Neural progenitor cell (in vitro differentiated cells): Measurements from ENCODE around the gene COL4A2. TPM values are rescaled to one million over a fixed set of nuclear protein-coding genes. Genes with fewer than 3 reads are reported as not detected.

Source experiments
- DNase-seq: peaks from one replicate; pipeline ENCODE4 v3.0.0-alpha.2; 2016; ENCODE audit warnings: low spot score
- H2AFZ ChIP-seq: fragments of 200-600 bp; sonication (generic); replicated peaks from 2 replicates; pipeline ENCODE4 v1.6.1; 2016; ENCODE audit warnings: antibody characterized with exemption
- H3F3A ChIP-seq: fragments of 200-600 bp; sonication (generic); 2 replicates; pipeline ENCODE4 v1.6.1; 2016; ENCODE audit warnings: antibody characterized with exemption, low read depth
- H3K27ac ChIP-seq: fragments of 200-600 bp; sonication (generic); 2 replicates; pipeline ENCODE4 v1.5.1; 2016; ENCODE audit warnings: mild to moderate bottlenecking
- H3K27me3 ChIP-seq: fragments of 200-600 bp; sonication (generic); 2 replicates; pipeline ENCODE4 v1.6.1; 2016; ENCODE audit warnings: mild to moderate bottlenecking, moderate library complexity
- H3K36me3 ChIP-seq: fragments of 200-600 bp; sonication (generic); 2 replicates; pipeline ENCODE4 v1.5.1; 2016
- H3K4me1 ChIP-seq: fragments of 200-600 bp; sonication (generic); 2 replicates; pipeline ENCODE4 v1.6.1; 2016; ENCODE audit warnings: mixed run types
- H3K4me2 ChIP-seq: fragments of 200-600 bp; sonication (generic); 2 replicates; pipeline ENCODE4 v1.6.1; 2016
- H3K4me3 ChIP-seq: fragments of 200-600 bp; sonication (generic); 2 replicates; pipeline ENCODE4 v1.5.1; 2016
- H3K79me2 ChIP-seq: fragments of 200-600 bp; sonication (generic); 2 replicates; pipeline ENCODE4 v1.6.1; 2016; ENCODE audit warnings: low read depth
- H3K9ac ChIP-seq: fragments of 200-600 bp; sonication (generic); 2 replicates; pipeline ENCODE4 v1.6.1; 2016
- H3K9me3 ChIP-seq: fragments of 200-600 bp; sonication (generic); 2 replicates; pipeline ENCODE4 v1.5.1; 2016; ENCODE audit warnings: low read depth
- H4K20me1 ChIP-seq: fragments of 200-600 bp; sonication (generic); 2 replicates; pipeline ENCODE4 v1.6.1; 2016; ENCODE audit warnings: low read depth
- H3K27ac Mint-ChIP-seq: 3 replicates; pipeline ENCODE4 v1.8.0; 2021; ENCODE audit warnings: mixed read lengths
- H3K27me3 Mint-ChIP-seq: 2 replicates; pipeline ENCODE4 v1.8.0; 2022; ENCODE audit warnings: low read depth, mild to moderate bottlenecking, inconsistent platforms, moderate library complexity, mixed read lengths; ENCODE audit not compliant: insufficient read depth
- H3K36me3 Mint-ChIP-seq: 3 replicates; pipeline ENCODE4 v1.8.0; 2021; ENCODE audit warnings: mixed read lengths
- H3K4me1 Mint-ChIP-seq: 3 replicates; pipeline ENCODE4 v1.8.0; 2021; ENCODE audit warnings: mixed read lengths
- H3K4me3 Mint-ChIP-seq: 3 replicates; pipeline ENCODE4 v1.8.0; 2021; ENCODE audit warnings: mild to moderate bottlenecking, moderate library complexity, mixed read lengths
- H3K9me3 Mint-ChIP-seq: 3 replicates; pipeline ENCODE4 v1.8.0; 2020; ENCODE audit warnings: mixed read lengths
- EZH2 ChIP-seq: fragments of 200-600 bp; sonication (generic); IDR thresholded peaks from 2 replicates; pipeline ENCODE4 v1.6.1; 2017; ENCODE audit warnings: antibody characterized with exemption, mild to moderate bottlenecking, moderate library complexity
- EZH2phosphoT487 ChIP-seq: fragments of 200-600 bp; sonication (generic); IDR thresholded peaks from 2 replicates; pipeline ENCODE4 v1.6.1; 2017; ENCODE audit warnings: antibody characterized with exemption
- total RNA-seq: library from RNA; depleted of rRNA; stranded (reverse); fragments of >200 nt; gene quantifications from 2 replicates; pipeline ENCODE4 v1.2.3, GENCODE V29; 2015; ENCODE audit warnings: low replicate concordance
- TF ChIP-seq, protein P1 (sequence below): fragments of 200-600 bp; sonication (generic); IDR thresholded peaks from 2 replicates; pipeline ENCODE4 v1.5.1; 2017; ENCODE audit warnings: antibody characterized with exemption, mild to moderate bottlenecking

COL4A2 gene
- total RNA-seq, 1 donor from 2014 or later = 73.6 TPM

- H3K27me3 Mint-ChIP-seq = no peaks in the 10 kb centered on the region
- no peak overlapping the region for H3K4me3 Mint-ChIP-seq
- Histone ChIP-seq H3K9ac (no peak overlapping the region), H3K27me3 (no peaks in the 10 kb centered on the region), H3K4me1 (no peaks in the 10 kb centered on the region), H3K27ac (no peak overlapping the region), H2AFZ (no peak overlapping the region), H3F3A (no peaks in the 10 kb centered on the region), H3K4me2 (no peak overlapping the region), H4K20me1 (no peaks in the 10 kb centered on the region), H3K79me2 (no peaks in the 10 kb centered on the region), H3K36me3 (peaks cover 8% of the 10 kb centered on the region), H3K4me3 (no peak overlapping the region), H3K9me3 (no peaks in the 10 kb centered on the region)
- no peaks in the 10 kb centered on the region for H3K4me1 Mint-ChIP-seq
- DNase-seq = no peak
- peaks cover 60% of the 10 kb centered on the region for H3K36me3 Mint-ChIP-seq
- TF ChIP-seq, protein P1, sequence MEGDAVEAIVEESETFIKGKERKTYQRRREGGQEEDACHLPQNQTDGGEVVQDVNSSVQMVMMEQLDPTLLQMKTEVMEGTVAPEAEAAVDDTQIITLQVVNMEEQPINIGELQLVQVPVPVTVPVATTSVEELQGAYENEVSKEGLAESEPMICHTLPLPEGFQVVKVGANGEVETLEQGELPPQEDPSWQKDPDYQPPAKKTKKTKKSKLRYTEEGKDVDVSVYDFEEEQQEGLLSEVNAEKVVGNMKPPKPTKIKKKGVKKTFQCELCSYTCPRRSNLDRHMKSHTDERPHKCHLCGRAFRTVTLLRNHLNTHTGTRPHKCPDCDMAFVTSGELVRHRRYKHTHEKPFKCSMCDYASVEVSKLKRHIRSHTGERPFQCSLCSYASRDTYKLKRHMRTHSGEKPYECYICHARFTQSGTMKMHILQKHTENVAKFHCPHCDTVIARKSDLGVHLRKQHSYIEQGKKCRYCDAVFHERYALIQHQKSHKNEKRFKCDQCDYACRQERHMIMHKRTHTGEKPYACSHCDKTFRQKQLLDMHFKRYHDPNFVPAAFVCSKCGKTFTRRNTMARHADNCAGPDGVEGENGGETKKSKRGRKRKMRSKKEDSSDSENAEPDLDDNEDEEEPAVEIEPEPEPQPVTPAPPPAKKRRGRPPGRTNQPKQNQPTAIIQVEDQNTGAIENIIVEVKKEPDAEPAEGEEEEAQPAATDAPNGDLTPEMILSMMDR = no peak
- H3K9me3 Mint-ChIP-seq = no peaks in the 10 kb centered on the region
- H3K27ac Mint-ChIP-seq = no peak overlapping the region
Observed at GRCh38 chr13:110498765-110499164, 191.7 kb downstream of the COL4A2 start.

GRCh38 chr13:110499621-110500281 lies 192.7 kb downstream of the COL4A2 start:
- no peaks in the 10 kb centered on the region for H4K20me1 ChIP-seq
- no peak for TF ChIP-seq EZH2
- no peak for TF ChIP-seq EZH2phosphoT487
- TF ChIP-seq, protein P1 = no peak
- H3K9me3 Mint-ChIP-seq = no peaks in the 10 kb centered on the region
- no peaks in the 10 kb centered on the region for H3K4me1 Mint-ChIP-seq
- H3K9me3 ChIP-seq = no peaks in the 10 kb centered on the region
- no peaks in the 10 kb centered on the region for H3K27me3 ChIP-seq
- no peak overlapping the region for H3K9ac ChIP-seq
- H3K79me2 ChIP-seq = no peaks in the 10 kb centered on the region
- H2AFZ ChIP-seq = no peak overlapping the region
- peaks cover 8% of the 10 kb centered on the region for H3K36me3 ChIP-seq
- H3K4me3 Mint-ChIP-seq = no peak overlapping the region
- no peak for DNase-seq
- peaks cover 55% of the 10 kb centered on the region for H3K36me3 Mint-ChIP-seq
- no peak overlapping the region for H3K4me3 ChIP-seq
- no peaks in the 10 kb centered on the region for H3K4me1 ChIP-seq
- no peak overlapping the region for H3K4me2 ChIP-seq
- H3K27me3 Mint-ChIP-seq = no peaks in the 10 kb centered on the region
- no peaks in the 10 kb centered on the region for H3F3A ChIP-seq
- H3K27ac ChIP-seq = no peak overlapping the region
- H3K27ac Mint-ChIP-seq = no peak overlapping the region

- no peak overlapping the region for H3K4me3 Mint-ChIP-seq
Observed at GRCh38 chr13:110500341-110500740, 193.3 kb downstream of the COL4A2 start.

More at GRCh38 chr13:110500341-110500740, 193.3 kb downstream of the COL4A2 start:
- Histone ChIP-seq H3K4me1 (no peaks in the 10 kb centered on the region), H3K36me3 (peaks cover 8% of the 10 kb centered on the region), H4K20me1 (no peaks in the 10 kb centered on the region), H3K27ac (no peak overlapping the region), H3K79me2 (no peaks in the 10 kb centered on the region), H3K9me3 (no peaks in the 10 kb centered on the region), H3K9ac (no peak overlapping the region), H3F3A (no peaks in the 10 kb centered on the region), H2AFZ (no peak overlapping the region), H3K4me3 (no peak overlapping the region), H3K4me2 (no peak overlapping the region), H3K27me3 (no peaks in the 10 kb centered on the region)
- Mint-ChIP-seq H3K9me3 (no peaks in the 10 kb centered on the region), H3K27ac (no peak overlapping the region), H3K36me3 (peaks cover 53% of the 10 kb centered on the region), H3K4me1 (no peaks in the 10 kb centered on the region), H3K27me3 (no peaks in the 10 kb centered on the region)
- no peak for DNase-seq
- no peak for TF ChIP-seq EZH2phosphoT487
- TF ChIP-seq, protein P1 = no peak
- TF ChIP-seq EZH2 = no peak
